Colonic mucosa (tissue), 4 donors: ENCODE results near the gene TCF15. TPM values are rescaled to one million over a fixed set of nuclear protein-coding genes. Genes with fewer than 3 reads are reported as not detected.

ENCODE experiments used
- DNase-seq: peaks from one replicate; pipeline ENCODE4 v3.0.0-alpha.2; 2020
- H3K27ac ChIP-seq: fragments of 200-600 bp; one replicate; pipeline ENCODE4 v1.8.0; 2021
- H3K27me3 ChIP-seq: fragments of 200-600 bp; one replicate; pipeline ENCODE4 v1.8.0; 2021
- H3K36me3 ChIP-seq: fragments of 200-600 bp; one replicate; pipeline ENCODE4 v1.8.0; 2021
- H3K4me1 ChIP-seq: fragments of 200-600 bp; one replicate; pipeline ENCODE4 v1.8.0; 2021; ENCODE audit warnings: mild to moderate bottlenecking
- H3K4me3 ChIP-seq: fragments of 200-600 bp; one replicate; pipeline ENCODE4 v1.8.0; 2021
- H3K9ac ChIP-seq, 2 donors: one replicate each; pipeline ENCODE4 v1.7.0; 2013; ENCODE audit warnings: control low read depth in 2 of 2, low read depth in 2 of 2, low read length in 2 of 2
- H3K9me3 ChIP-seq: fragments of 200-600 bp; one replicate; pipeline ENCODE4 v1.8.0; 2021
- CTCF ChIP-seq: fragments of 200-600 bp; IDR thresholded peaks from one replicate; pipeline ENCODE4 v1.8.0; 2022; ENCODE audit warnings: antibody characterized with exemption, mild to moderate bottlenecking
- intact Hi-C: fragments of 100-400 bp; cut with DNase I; formaldehyde crosslinking; loops from one replicate; pipeline ENCODE4 v1.14.1; 2022
- total RNA-seq, 2 donors: library from RNA; stranded (reverse); fragmentation: NEBNext Ultra II Directional in 1 of 2; extraction: Animal tissue kit (Norgen Biotek cat#: 25700) in 1 of 2; gene quantifications; one replicate each; pipeline ENCODE4 v1.2.1, GENCODE V29; 2021
- donor health status: healthy.
- donor health status: DM: no; HTN: no; CAD: no.
- donor health status: DM: no; HTN: no; CAD: no.

The TCF15 gene
- total RNA-seq, 2 donors from 2014 or later: 0.16 to 0.22 TPM

- Histone ChIP-seq H3K27me3 (no peaks in the 10 kb centered on the region), H3K27ac (no peak overlapping the region), H3K4me1 (no peaks in the 10 kb centered on the region), H3K9me3 (no peaks in the 10 kb centered on the region), H3K36me3 (no peaks in the 10 kb centered on the region), H3K9ac (no peak overlapping the region), H3K4me3 (no peak overlapping the region)
- TF ChIP-seq CTCF: no peak
- intact Hi-C loops: loop anchor here (5.0 kb wide), 2 partner anchors 109 to 174 kb away; no protein-coding TSS in a partner anchor
- DNase-seq: no peak
Observed at GRCh38 chr20:558117-558516, 52.0 kb downstream of the TCF15 start.

- Histone ChIP-seq H3K9me3 (no peaks in the 10 kb centered on the region), H3K36me3 (no peaks in the 10 kb centered on the region), H3K4me1 (no peaks in the 10 kb centered on the region), H3K4me3 (no peak overlapping the region), H3K27me3 (no peaks in the 10 kb centered on the region), H3K9ac (no peak overlapping the region), H3K27ac (no peak overlapping the region)
- no peak for DNase-seq
- intact Hi-C loops: loop anchor here (5.0 kb wide), 2 partner anchors 110 to 175 kb away; no protein-coding TSS in a partner anchor
- no peak for TF ChIP-seq CTCF
Observed at GRCh38 chr20:556984-557383, 53.1 kb downstream of the TCF15 start.

- H3K9ac ChIP-seq: no peak overlapping the region
- DNase-seq: peak; percentile 61
- intact Hi-C loops: loop anchor here (5.0 kb wide), 2 partner anchors 111 to 176 kb away; no protein-coding TSS in a partner anchor
- no peaks in the 10 kb centered on the region for H3K9me3 ChIP-seq
- TF ChIP-seq CTCF: no peak
- H3K4me3 ChIP-seq: no peak overlapping the region
- no peak overlapping the region for H3K27ac ChIP-seq
- no peaks in the 10 kb centered on the region for H3K36me3 ChIP-seq
- no peaks in the 10 kb centered on the region for H3K27me3 ChIP-seq
- H3K4me1 ChIP-seq: no peaks in the 10 kb centered on the region
Observed at GRCh38 chr20:555976-556385, 54.1 kb downstream of the TCF15 start.

Other genes with a start within 250 kb of the TCF15 start
- gene TRIB3, start 229.5 kb downstream of the TCF15 start, total RNA-seq: 10 to 100 TPM; 13.5 to 48.5 TPM
- 100 to 1,000 TPM; 134 to 169 TPM for gene RBCK1, start 202.0 kb downstream of the TCF15 start, total RNA-seq
- 10 to 100 TPM; 25.4 to 31.9 TPM for gene TBC1D20, start 147.8 kb downstream of the TCF15 start, total RNA-seq
- 100 to 1,000 TPM; 107 to 144 TPM for gene CSNK2A1, start 66.5 kb downstream of the TCF15 start, total RNA-seq
- 10 to 100 TPM; 20.8 to 25.3 TPM for gene SRXN1, start 42.9 kb upstream of the TCF15 start, total RNA-seq
- not detected for gene SCRT2, start 65.5 kb upstream of the TCF15 start, total RNA-seq
- gene SLC52A3, start 158.2 kb upstream of the TCF15 start, total RNA-seq: 10 to 100 TPM; 15.6 to 19.7 TPM
- 10 to 100 TPM; 13.0 to 19.7 TPM for gene FAM110A, start 223.4 kb upstream of the TCF15 start, total RNA-seq